Measurements from ENCODE around the gene WDR44.

DNA sequence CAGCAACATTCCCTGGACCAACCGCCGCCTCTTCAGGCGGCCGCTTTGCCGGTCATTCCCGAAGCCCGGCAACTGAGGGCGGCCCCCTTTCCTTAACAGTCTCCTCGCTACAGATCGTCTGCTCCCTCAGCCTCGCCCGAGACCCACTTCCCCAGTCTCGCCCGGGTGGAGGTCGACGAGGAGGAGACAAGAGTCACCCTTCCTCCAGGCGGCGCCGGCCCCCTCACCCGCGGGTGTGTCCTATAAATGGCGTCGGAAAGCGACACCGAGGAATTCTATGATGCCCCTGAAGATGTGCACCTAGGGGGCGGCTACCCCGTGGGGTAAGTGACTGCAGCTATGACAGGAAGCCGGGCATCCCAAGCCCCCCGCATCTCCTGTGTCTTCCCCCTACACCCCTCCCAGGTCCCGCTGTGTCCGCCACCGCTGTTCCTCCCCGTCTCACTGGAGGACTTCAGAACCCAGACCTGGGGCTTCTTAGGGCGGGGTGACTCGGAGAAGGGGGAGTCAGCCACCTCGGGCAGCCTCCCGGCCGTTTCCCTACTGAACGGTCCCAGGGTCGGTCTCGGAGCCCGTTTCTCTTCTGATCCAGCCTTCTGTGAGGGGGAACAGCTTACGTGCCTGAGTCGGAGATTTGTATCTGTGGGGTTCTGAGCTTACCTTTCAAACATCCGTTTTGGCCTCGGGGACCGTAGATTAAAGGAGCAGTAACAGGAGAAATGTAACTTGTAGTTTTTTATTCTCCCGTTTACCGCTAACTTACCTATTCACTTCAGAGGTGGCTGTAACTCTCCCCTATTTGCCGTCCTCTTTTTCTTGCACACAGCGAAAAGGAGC is 570 bp downstream of the WDR44 start:
- TF ChIP-seq, protein P1, sequence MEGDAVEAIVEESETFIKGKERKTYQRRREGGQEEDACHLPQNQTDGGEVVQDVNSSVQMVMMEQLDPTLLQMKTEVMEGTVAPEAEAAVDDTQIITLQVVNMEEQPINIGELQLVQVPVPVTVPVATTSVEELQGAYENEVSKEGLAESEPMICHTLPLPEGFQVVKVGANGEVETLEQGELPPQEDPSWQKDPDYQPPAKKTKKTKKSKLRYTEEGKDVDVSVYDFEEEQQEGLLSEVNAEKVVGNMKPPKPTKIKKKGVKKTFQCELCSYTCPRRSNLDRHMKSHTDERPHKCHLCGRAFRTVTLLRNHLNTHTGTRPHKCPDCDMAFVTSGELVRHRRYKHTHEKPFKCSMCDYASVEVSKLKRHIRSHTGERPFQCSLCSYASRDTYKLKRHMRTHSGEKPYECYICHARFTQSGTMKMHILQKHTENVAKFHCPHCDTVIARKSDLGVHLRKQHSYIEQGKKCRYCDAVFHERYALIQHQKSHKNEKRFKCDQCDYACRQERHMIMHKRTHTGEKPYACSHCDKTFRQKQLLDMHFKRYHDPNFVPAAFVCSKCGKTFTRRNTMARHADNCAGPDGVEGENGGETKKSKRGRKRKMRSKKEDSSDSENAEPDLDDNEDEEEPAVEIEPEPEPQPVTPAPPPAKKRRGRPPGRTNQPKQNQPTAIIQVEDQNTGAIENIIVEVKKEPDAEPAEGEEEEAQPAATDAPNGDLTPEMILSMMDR (IDR thresholded peaks at IDR 0.05): no peak
- TF ChIP-seq POLR2A (IDR thresholded peaks at IDR 0.05) (no peak), EP300 (IDR thresholded peaks at IDR 0.05) (no peak)
